HepG2 (cell line): ENCODE results near the gene TMC2. TPM values are rescaled to one million over a fixed set of nuclear protein-coding genes. Genes with fewer than 3 reads are reported as not detected.
A peak's percentile ranks its signal among the peaks of the same experiment; 100 is the strongest.
"Not testable (repeated sequence)": the region's sequence is repeated elsewhere in the genome, so short reads cannot be mapped to it uniquely, and the experiment has no call there.

Experiments
- ATAC-seq: fragments of 200-7000 bp; cut with Tn5 transposase; 3 replicates; pipeline ENCODE4 v1.9.1; 2020; ENCODE audit warnings: mild to moderate bottlenecking, moderate library complexity
- BruUV-seq: library from RNA; stranded (reverse); fragments of 400-500 nt; replicated peaks from 2 replicates; lab custom pipeline; 2021; lab: Mats Ljungman, UMichigan
- CTCF ChIA-PET: fragments of 300-600 bp; formaldehyde crosslinking; extraction: SDS; loops from one replicate; lab custom pipeline; 2021; ENCODE audit warnings: low total read pairs, inconsistent platforms, low intra/inter-chr PET ratio; lab: Yijun Ruan, JAX
- POLR2A ChIA-PET: fragments of 350-600 bp; sonication (Branson Sonifier 250); formaldehyde crosslinking; loops from one replicate; lab custom pipeline; 2020; ENCODE audit warnings: antibody characterized with exemption, inconsistent platforms; lab: Yijun Ruan, JAX
- DNase-seq: peaks from one replicate; pipeline ENCODE4 v3.0.0-alpha.2; 2015; ENCODE audit warnings: low spot score
- FAIRE-seq: peaks from 3 replicates; lab custom pipeline; 2011; peaks lifted over from hg19 to GRCh38; lab: Jason Lieb, UNC
- H2AFZ ChIP-seq: one replicate; pipeline ENCODE4 v1.6.1; 2011; ENCODE audit warnings: low read length, inconsistent platforms
- H3K27ac ChIP-seq: fragments of 300-600 bp; 3 replicates; pipeline ENCODE4 v1.8.0; 2011; ENCODE audit warnings: mixed run types, mild to moderate bottlenecking, mixed read lengths, low read length, inconsistent platforms; ENCODE audit not compliant: insufficient read depth; ENCODE audit errors: extremely low read length
- H3K27me3 ChIP-seq, 2 experiments: fragments of 200-600 bp in 1 of 2; 2 replicates in 1 of 2; 3 replicates in 1 of 2; pipeline versions ENCODE4 v1.6.0 to v1.8.0; 2011; ENCODE audit warnings: low read length in 2 of 2, mild to moderate bottlenecking in 2 of 2, moderate library complexity in 2 of 2, inconsistent platforms in 1 of 2; ENCODE audit not compliant: insufficient read depth in 2 of 2, control insufficient read depth in 1 of 2
- H3K36me3 ChIP-seq, 2 experiments: fragments of 200-600 bp in 1 of 2; replicated peaks in 1 of 2; 2 replicates in 1 of 2; 3 replicates in 1 of 2; pipeline versions ENCODE4 v1.5.1 to v1.8.0; 2011; ENCODE audit warnings: low read length in 2 of 2, inconsistent platforms in 1 of 2; ENCODE audit not compliant: insufficient read depth in 2 of 2, control insufficient read depth in 1 of 2
- H3K4me1 ChIP-seq: 2 replicates; pipeline ENCODE4 v1.5.1; 2012; ENCODE audit warnings: low read length, inconsistent platforms; ENCODE audit not compliant: insufficient read depth
- H3K4me2 ChIP-seq: 2 replicates; pipeline ENCODE4 v1.6.0; 2011; ENCODE audit warnings: low read depth, low read length, inconsistent platforms
- H3K4me3 ChIP-seq, 3 experiments: fragments of 200-600 bp in 1 of 3; sonication (generic), shearing (Covaris generic) in 1 of 3; replicated peaks in 1 of 3; 2 replicates each; pipeline ENCODE4 v1.5.1; 2011 to 2016; ENCODE audit warnings: low read length in 3 of 3, inconsistent platforms in 2 of 3, low read depth in 2 of 3, mild to moderate bottlenecking in 2 of 3, control low read depth in 1 of 3, mixed read lengths in 1 of 3; ENCODE audit not compliant: insufficient read depth in 1 of 3
- H3K79me2 ChIP-seq: one replicate; pipeline ENCODE4 v1.6.1; 2011; ENCODE audit warnings: low read length, inconsistent platforms; ENCODE audit not compliant: insufficient read depth
- H3K9ac ChIP-seq: 2 replicates; pipeline ENCODE4 v1.6.0; 2011; ENCODE audit warnings: mild to moderate bottlenecking, low read depth, low read length, inconsistent platforms; ENCODE audit not compliant: insufficient read depth
- H3K9me3 ChIP-seq: 2 replicates; pipeline ENCODE4 v1.5.1; 2012; ENCODE audit warnings: mild to moderate bottlenecking, low read length
- H4K20me1 ChIP-seq: 2 replicates; pipeline ENCODE4 v1.6.0; 2011; ENCODE audit warnings: inconsistent platforms, mild to moderate bottlenecking, low read length, moderate library complexity; ENCODE audit not compliant: insufficient read depth
- MNT ChIP-seq: fragments of 450-650 bp; IDR thresholded peaks from 2 replicates; pipeline ENCODE4 v1.6.1; 2016
- ZBTB33 ChIP-seq: sonication (generic); formaldehyde crosslinking; IDR thresholded peaks from 2 replicates; pipeline ENCODE4 v1.4.0; 2020; ENCODE audit warnings: missing genetic modification reagents
- ZNF263 ChIP-seq: sonication (generic); formaldehyde crosslinking; IDR thresholded peaks from 2 replicates; pipeline ENCODE4 v1.4.0; 2020; ENCODE audit warnings: missing genetic modification reagents
- WGBS: methylation state at CpG from one replicate; pipeline ENCODE4 v1.1.6; 2017; ENCODE audit warnings: low lambda C conversion rate; 5-methylcytosine and 5-hydroxymethylcytosine counted together
- in situ Hi-C: cut with HindIII; loops from 2 replicates; pipeline ENCODE4 v1.10.0; 2017; ENCODE audit warnings: low pct_unique_long_range_greater_than_20kb; ENCODE audit not compliant: extremely low pct_ligation_motif_present
- intact Hi-C: fragments of 100-400 bp; cut with micrococcal nuclease; formaldehyde crosslinking; loops from one replicate; pipeline ENCODE4 v1.10.0; 2022; ENCODE audit not compliant: unreplicated experiment
- polyA plus RNA-seq, 8 experiments: library from polyadenylated mRNA; depleted of rRNA in 3 of 8; stranded (reverse) in 7 of 8; unstranded in 1 of 8; fragments of >200 nt; fragmentation: Illumina TruSeq in 4 of 8; extraction: Trizol in 4 of 8; gene quantifications; 2 replicates each; pipeline versions ENCODE4 v1.2.1 to v1.2.3, GENCODE V29; 2011 to 2016; ENCODE audit warnings: low read depth in 4 of 8, missing spikeins in 1 of 8, mixed read lengths in 1 of 8; ENCODE audit not compliant: insufficient read depth in 1 of 8
- total RNA-seq, 5 experiments: library from RNA; depleted of rRNA; stranded (reverse); fragments of >200 nt; fragmentation: Illumina TruSeq; extraction: Trizol; gene quantifications; 2 replicates each; pipeline ENCODE4 v1.2.3, GENCODE V29; 2016; ENCODE audit warnings: low read depth in 1 of 5

The TMC2 gene
- total and polyA plus RNA-seq, 2 of the 13 experiments (the other 11 are each of a cell fraction or from before 2014, with no cell fraction given) = not detected

GRCh38 chr20:2506426-2506825 lies 29.9 kb upstream of the TMC2 start:
- intact Hi-C loops, H4K20me1 ChIP-seq, H3K27ac ChIP-seq, CTCF ChIA-PET, H3K9me3 ChIP-seq, H3K27me3 ChIP-seq, ATAC-seq, in situ Hi-C loops, BruUV-seq, FAIRE-seq, H3K9ac ChIP-seq, DNase-seq, H3K36me3 ChIP-seq, H2AFZ ChIP-seq, H3K4me2 ChIP-seq, H3K4me3 ChIP-seq: not testable (repeated sequence)
- TF ChIP-seq MNT = 0 out of 2 replicates have a peak, but pooled peaks have one; percentile 31
- peaks cover 30% of the 10 kb centered on the region for H3K4me1 ChIP-seq
- H3K79me2 ChIP-seq = peaks cover 21% of the 10 kb centered on the region
- POLR2A ChIA-PET = interaction anchor here (3.8 kb wide), 1 partner anchor 36 kb away, joined by 32 read pairs; the partner anchor contains the start of gene SNRPB
- over 99% methylated on average over 3 of the region's 5 CpGs for WGBS

- peaks cover 30% of the 10 kb centered on the region for H3K4me1 ChIP-seq
- in situ Hi-C loops = no loop called here
- H3K9me3 ChIP-seq = no peaks in the 10 kb centered on the region
- H3K79me2 ChIP-seq = peaks cover 21% of the 10 kb centered on the region
- FAIRE-seq (no peak), ATAC-seq (no peak), DNase-seq (no peak)
- no peak overlapping the region for H2AFZ ChIP-seq
- H4K20me1 ChIP-seq = no peaks in the 10 kb centered on the region
- H3K9ac ChIP-seq = peak overlapping the region; percentile 80
- no peak overlapping the region for H3K27ac ChIP-seq
- BruUV-seq = no TSS peak
- H3K27me3 ChIP-seq = peaks cover 0 to 2% of the 10 kb centered on the region in 2 experiments; a peak in 2 of 5 replicates
- POLR2A ChIA-PET = interaction anchor here (0.9 to 3.8 kb wide), 4 partner anchors 16 to 145 kb away, joined by 3 to 32 read pairs (median 15); partner anchors contain the start of genes NOP56 and SNRPB
- peak overlapping the region; percentile 99 for H3K4me2 ChIP-seq
- no peaks in the 10 kb centered on the region for H3K36me3 ChIP-seq
- CTCF ChIA-PET = no interaction called here
- TF ChIP-seq ZBTB33 (0 out of 2 replicates have a peak, but pooled peaks have one; percentile 42), ZNF263 (CRISPR knock-in tag) (no peak)
- WGBS = 81% methylated on average over 5 of the region's 5 CpGs
- intact Hi-C loops = no loop called here
- peak overlapping the region; percentile 88 to 96 (median 91); a peak in 5 of 6 replicates for H3K4me3 ChIP-seq
Measured at GRCh38 chr20:2507464-2507863, 28.9 kb upstream of the TMC2 start.
